ENCODE measurements around the gene MAP4K5.

The MAP4K5 gene

GRCh38 chr14:50476134-50476533 is 56.2 kb downstream of the MAP4K5 start:
- DNase-seq (ENCODE audit: low read depth) = no peak

DNA sequence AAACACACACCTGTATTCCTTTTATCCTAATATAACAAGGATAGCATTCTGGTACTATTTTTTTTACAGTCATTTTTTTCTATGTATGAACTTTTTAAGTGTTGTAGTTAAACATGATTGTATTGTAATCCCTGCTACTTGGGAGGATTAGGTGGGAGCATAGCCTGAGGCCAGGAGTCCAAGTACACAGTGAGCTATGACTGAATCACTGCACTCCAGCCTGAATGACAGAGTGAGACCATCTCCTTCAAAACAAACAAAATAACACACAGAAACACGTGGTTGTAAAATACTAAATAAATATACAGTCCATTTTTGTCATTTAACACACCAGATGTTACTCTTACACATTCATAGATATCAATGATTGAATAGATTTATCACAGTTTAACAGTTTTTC is 56.9 kb downstream of the MAP4K5 start:
- no peak for DNase-seq (ENCODE audit: low read depth)

- DNase-seq (ENCODE audit: low read depth) = no peak
Measured at GRCh38 chr14:50471838-50472465, 60.4 kb downstream of the MAP4K5 start.

GRCh38 chr14:50469982-50470381 is 62.4 kb downstream of the MAP4K5 start:
- DNase-seq (ENCODE audit: low read depth) = no peak

- no peak for DNase-seq (ENCODE audit: low read depth)
Measured at GRCh38 chr14:50462111-50462510, 70.3 kb downstream of the MAP4K5 start.

DNA sequence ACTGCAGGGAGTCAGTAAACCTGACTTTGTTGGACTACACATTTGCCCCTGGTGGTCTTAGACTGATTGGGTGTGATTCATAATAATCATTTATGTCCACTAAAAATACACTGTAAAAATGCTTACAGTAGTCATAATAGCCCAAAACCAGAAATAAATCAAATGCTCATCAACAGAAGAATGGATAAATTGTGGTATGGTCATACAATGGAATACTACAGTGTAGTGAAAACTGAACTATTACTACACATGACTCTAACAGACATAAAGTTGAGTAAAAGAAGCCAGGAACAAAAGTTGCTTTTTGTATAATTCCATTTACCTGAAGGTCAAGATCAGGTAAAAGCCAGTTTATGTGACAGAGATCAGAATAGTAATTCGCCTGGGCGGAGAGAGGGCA is 78.5 kb downstream of the MAP4K5 start:
- DNase-seq (ENCODE audit: low read depth) = no peak

GRCh38 chr14:50452979-50453705 is 79.2 kb downstream of the MAP4K5 start:
- no peak for DNase-seq (ENCODE audit: low read depth)

DNA sequence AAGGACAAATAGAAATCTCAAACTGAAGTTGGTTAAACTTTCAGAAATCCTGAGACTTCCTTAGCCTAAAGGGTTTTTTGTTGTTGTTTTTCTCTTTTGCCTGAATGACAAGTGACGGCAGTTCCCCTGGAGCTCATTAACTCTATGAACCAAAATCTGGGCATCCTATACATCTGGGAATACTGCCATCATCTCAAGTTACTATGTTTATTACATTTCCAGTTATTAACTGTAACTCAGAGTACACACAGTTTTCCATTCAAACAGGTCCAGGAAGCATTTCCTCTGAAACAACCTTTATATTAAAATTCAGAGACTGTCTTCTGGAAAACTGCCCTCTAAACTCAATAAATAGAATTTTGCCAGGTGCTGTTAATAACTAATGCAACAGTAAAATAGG is 80.1 kb downstream of the MAP4K5 start:
- DNase-seq (ENCODE audit: low read depth) = no peak

DNA sequence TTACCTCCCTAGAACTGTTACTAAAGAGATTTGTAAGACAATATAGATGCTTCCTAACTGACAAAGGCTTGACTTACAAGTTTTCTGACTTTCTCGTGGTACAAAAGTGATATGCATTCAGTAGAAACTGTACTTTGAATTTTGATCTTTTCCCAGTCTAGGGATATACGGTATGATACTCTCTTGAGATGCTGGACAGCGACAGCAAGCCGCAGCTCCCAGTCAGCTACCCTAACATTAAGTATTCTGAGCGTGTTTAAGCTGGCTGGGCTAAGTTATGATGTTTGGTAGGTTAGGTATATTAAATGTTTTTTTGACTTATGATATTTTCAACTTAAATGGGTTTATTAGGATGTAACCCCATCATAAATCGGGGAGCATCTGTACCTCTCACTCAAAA is 80.5 kb downstream of the MAP4K5 start:
- no peak for DNase-seq (ENCODE audit: low read depth)

GRCh38 chr14:50447461-50447860 is 84.9 kb downstream of the MAP4K5 start:
- no peak for DNase-seq (ENCODE audit: low read depth)

DNA sequence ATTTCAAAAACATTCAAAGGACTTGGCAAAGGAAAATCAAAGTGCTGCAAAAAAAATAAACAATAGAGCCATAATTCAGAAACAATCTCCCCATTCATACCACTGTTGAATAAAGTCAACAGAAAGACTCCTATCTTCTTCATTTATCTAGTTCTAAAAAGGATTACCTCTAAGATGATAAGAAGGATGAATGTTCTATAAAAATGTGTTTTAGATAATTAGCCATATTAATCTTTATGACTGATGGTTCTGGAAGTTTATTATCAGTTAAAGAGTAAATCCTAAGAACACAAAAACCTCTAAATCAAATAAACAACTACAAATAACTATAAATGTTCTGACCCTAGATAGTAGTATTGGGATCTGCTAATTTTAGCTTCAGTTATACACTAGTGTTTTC is 97.8 kb downstream of the MAP4K5 start:
- DNase-seq (ENCODE audit: low read depth) = no peak

DNA sequence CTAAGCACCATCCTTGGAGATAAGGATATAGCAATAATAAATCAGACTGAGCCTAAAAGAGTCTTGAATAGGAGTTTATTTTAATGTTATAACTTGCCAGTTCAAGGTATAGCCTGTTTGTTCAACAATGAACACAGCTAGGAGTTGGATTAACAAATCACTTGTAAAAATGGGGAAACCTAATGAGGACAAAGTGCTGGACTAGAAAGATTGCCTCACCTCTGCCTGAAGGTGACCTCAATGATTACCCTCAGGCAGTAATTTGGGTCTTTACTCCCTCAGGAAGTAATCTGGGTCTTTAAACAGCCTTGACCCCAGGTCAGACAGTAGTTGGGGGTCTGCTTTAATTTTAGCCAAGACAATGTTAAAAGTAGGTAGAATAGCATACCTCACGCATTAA is 100.2 kb downstream of the MAP4K5 start:
- DNase-seq (ENCODE audit: low read depth) = no peak

DNA sequence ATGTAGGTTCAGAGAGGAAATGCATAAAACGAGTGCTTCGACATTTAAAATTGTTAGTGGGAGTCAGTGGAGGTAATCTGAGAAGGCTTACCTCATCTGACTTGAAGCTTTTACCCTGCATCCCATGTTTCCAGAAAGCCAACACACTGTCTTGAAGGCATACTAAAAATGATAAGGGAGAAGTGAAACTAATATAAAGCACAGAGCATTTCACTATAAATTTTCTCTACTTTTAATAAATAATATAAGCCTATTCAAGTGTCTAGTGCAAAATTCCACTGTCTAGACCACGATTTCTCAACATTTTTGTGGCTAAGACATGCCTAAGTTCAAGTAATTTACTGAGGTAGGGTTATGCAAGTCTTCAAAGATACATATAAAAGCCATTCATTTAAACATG is 106.6 kb downstream of the MAP4K5 start:
- DNase-seq (ENCODE audit: low read depth) = no peak

- no peak for DNase-seq (ENCODE audit: low read depth)
Measured at GRCh38 chr14:50425105-50425504, 107.3 kb downstream of the MAP4K5 start.

- no peak for DNase-seq (ENCODE audit: low read depth)
Measured at GRCh38 chr14:50423529-50423928, 108.8 kb downstream of the MAP4K5 start.

DNA sequence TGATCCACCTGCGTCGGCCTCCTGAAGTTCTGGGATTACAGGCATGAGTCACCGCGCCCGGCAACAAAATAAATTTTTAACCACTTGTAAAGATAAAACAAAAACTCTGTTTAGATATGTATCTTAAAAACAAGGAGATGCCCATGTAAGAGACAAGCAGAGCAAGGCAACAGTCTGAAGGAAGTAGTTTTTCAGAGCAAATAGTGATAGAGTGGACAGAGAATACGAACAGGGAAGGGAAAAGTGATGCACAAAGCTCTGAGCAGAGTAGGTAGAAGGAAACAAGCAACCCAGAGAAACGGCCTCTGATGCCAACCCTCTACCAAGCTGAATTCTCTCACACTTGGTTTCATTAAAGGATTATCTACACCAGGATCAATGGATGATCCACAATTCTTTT is 110.9 kb downstream of the MAP4K5 start:
- DNase-seq (ENCODE audit: low read depth) = no peak

DNA sequence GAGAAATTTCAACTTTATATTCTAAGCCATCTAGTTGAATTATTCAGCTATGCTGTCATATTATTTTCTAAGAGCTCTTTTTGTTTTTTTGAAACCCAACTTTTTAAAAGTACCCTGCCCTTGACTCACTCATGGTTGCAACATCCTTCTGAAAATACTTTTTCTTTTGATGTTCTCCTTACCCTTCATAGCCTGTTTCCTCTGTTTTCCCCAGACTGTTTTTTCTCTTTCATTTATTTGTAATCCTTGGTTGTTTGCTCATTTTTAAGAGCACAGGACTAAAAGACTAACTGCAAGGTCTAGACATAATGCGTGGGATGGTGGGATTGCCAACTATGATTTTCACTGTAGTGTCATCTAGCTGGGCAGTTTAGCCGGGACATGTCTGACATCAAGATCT is 114.5 kb downstream of the MAP4K5 start:
- no peak for DNase-seq (ENCODE audit: low read depth)

GRCh38 chr14:50410921-50411320 is 121.4 kb downstream of the MAP4K5 start:
- no peak for DNase-seq (ENCODE audit: low read depth)

GRCh38 chr14:50410071-50410470 is 122.3 kb downstream of the MAP4K5 start:
- no peak for DNase-seq (ENCODE audit: low read depth)

GRCh38 chr14:50407111-50407812 is 125.1 kb downstream of the MAP4K5 start:
- no peak for DNase-seq (ENCODE audit: low read depth)

GRCh38 chr14:50403419-50403818 is 128.9 kb downstream of the MAP4K5 start:
- no peak for DNase-seq (ENCODE audit: low read depth)

GRCh38 chr14:50402965-50403364 is 129.4 kb downstream of the MAP4K5 start:
- no peak for DNase-seq (ENCODE audit: low read depth)

DNA sequence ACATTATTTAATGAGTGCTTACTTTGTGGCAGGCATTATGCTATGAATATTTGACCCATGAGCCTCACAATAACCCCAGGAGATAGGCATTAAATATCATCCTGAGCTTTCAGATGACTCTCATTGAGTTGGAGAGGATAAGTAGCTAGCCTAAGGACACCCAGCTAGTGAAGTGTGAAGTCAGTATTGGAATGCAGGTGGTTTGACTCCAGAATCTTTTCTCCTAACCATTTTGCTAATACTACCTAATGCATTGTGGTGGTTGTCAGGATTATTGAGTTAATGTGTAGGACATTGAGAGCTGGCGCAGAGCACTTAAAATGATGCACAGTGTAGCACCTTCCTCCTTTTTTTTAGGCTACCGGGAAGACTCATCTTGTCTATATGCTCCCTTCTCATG is 131.9 kb downstream of the MAP4K5 start:
- no peak for DNase-seq (ENCODE audit: low read depth)
